H1 (cell line): Measurements from ENCODE around the gene MEX3D. TPM values are rescaled to one million over a fixed set of nuclear protein-coding genes. Genes with fewer than 3 reads are reported as not detected.

Source experiments
- CTCF ChIA-PET: fragments of 300-600 bp; sonication (Branson Sonifier 250); formaldehyde crosslinking; loops from one replicate; lab custom pipeline; 2021; ENCODE audit not compliant: partially characterized antibody; lab: Charles Lee
- POLR2A ChIA-PET: fragments of 300-600 bp; sonication (Branson Sonifier 250); formaldehyde crosslinking; loops from one replicate; lab custom pipeline; 2021; ENCODE audit warnings: inconsistent platforms; ENCODE audit not compliant: partially characterized antibody; lab: Charles Lee
- DNase-seq, 2 experiments: peaks; one replicate each; pipeline versions ENCODE4 v3.0.0 to v3.0.0-alpha.2; 2010 to 2022; ENCODE audit warnings: low spot score in 2 of 2, low read depth in 1 of 2, mixed read lengths in 1 of 2
- FAIRE-seq: peaks from 2 replicates; lab custom pipeline; 2011; peaks lifted over from hg19 to GRCh38; lab: Jason Lieb, UNC
- H2AFZ ChIP-seq: 2 replicates; pipeline ENCODE4 v1.8.1; 2012; ENCODE audit warnings: low read length, inconsistent platforms
- H2AK5ac ChIP-seq: 2 replicates; pipeline ENCODE4 v1.6.1; 2013; ENCODE audit warnings: low read depth, low read length
- H2BK120ac ChIP-seq: replicated peaks from 2 replicates; pipeline ENCODE3; 2013; ENCODE audit warnings: low read depth, low read length, inconsistent platforms
- H2BK12ac ChIP-seq: 2 replicates; pipeline ENCODE4 v1.6.1; 2013; ENCODE audit warnings: low read depth, low read length
- H2BK15ac ChIP-seq: 2 replicates; pipeline ENCODE4 v1.6.1; 2013; ENCODE audit warnings: low read length
- H2BK20ac ChIP-seq: 2 replicates; pipeline ENCODE4 v1.6.1; 2013; ENCODE audit warnings: low read length
- H2BK5ac ChIP-seq: 2 replicates; pipeline ENCODE4 v1.6.1; 2013; ENCODE audit warnings: low read depth, low read length
- H3K14ac ChIP-seq: 2 replicates; pipeline ENCODE4 v1.6.1; 2013; ENCODE audit warnings: inconsistent platforms; ENCODE audit not compliant: insufficient read length
- H3K18ac ChIP-seq: 2 replicates; pipeline ENCODE4 v1.6.1; 2013; ENCODE audit warnings: low read length; ENCODE audit errors: extremely low read depth
- H3K23ac ChIP-seq: 2 replicates; pipeline ENCODE4 v1.6.1; 2013; ENCODE audit warnings: inconsistent platforms; ENCODE audit not compliant: insufficient read length
- H3K23me2 ChIP-seq: 2 replicates; pipeline ENCODE4 v1.6.1; 2013; ENCODE audit warnings: low read depth, low read length
- H3K27ac ChIP-seq: 2 replicates; pipeline ENCODE4 v1.6.1; 2011; ENCODE audit warnings: low read depth, low read length, inconsistent platforms
- H3K27me3 ChIP-seq, 4 experiments: replicated peaks in 1 of 4; 1 replicate in 1 of 4; 2 replicates in 3 of 4; pipeline versions ENCODE4 v1.6.1 to v1.8.1; 2011 to 2013; ENCODE audit warnings: low read length in 3 of 4, mild to moderate bottlenecking in 3 of 4, inconsistent platforms in 2 of 4, mixed read lengths in 2 of 4, moderate library complexity in 1 of 4; ENCODE audit not compliant: control insufficient read depth in 3 of 4, insufficient read depth in 3 of 4; ENCODE audit errors: extremely low read depth in 1 of 4
- H3K36me3 ChIP-seq, 4 experiments: 2 replicates each; pipeline versions ENCODE4 v1.6.1 to v1.8.1; 2011 to 2013; ENCODE audit warnings: mild to moderate bottlenecking in 4 of 4, low read length in 3 of 4, moderate library complexity in 2 of 4, control low read depth in 1 of 4, inconsistent platforms in 1 of 4; ENCODE audit not compliant: insufficient read depth in 4 of 4, control insufficient read depth in 2 of 4
- H3K4ac ChIP-seq: replicated peaks from 2 replicates; pipeline ENCODE3; 2013; ENCODE audit warnings: low read length, low read depth, mixed read lengths, inconsistent platforms; ENCODE audit not compliant: insufficient read length
- H3K4me1 ChIP-seq, 4 experiments: replicated peaks in 1 of 4; 1 replicate in 1 of 4; 2 replicates in 3 of 4; pipeline versions ENCODE4 v1.6.1 to v1.8.1; 2011 to 2013; ENCODE audit warnings: low read length in 3 of 4, inconsistent platforms in 2 of 4, mixed read lengths in 1 of 4; ENCODE audit not compliant: insufficient read depth in 4 of 4, control insufficient read depth in 3 of 4
- H3K4me2 ChIP-seq, 2 experiments: 2 replicates each; pipeline versions ENCODE4 v1.6.1 to v1.8.1; 2011 to 2013; ENCODE audit warnings: low read depth in 2 of 2, low read length in 2 of 2, control low read depth in 1 of 2, inconsistent platforms in 1 of 2, mild to moderate bottlenecking in 1 of 2; ENCODE audit not compliant: insufficient read depth in 1 of 2
- H3K4me3 ChIP-seq, 4 experiments: fragments of 200-600, 300-600 bp in 1 of 4; sonication (generic), shearing (Covaris generic), sonication (Bioruptor Twin) in 1 of 4; 2 replicates each; pipeline versions ENCODE4 v1.5.1 to v1.8.1; 2011 to 2016; ENCODE audit warnings: low read length in 4 of 4, low read depth in 3 of 4, control low read depth in 2 of 4, inconsistent platforms in 2 of 4, mild to moderate bottlenecking in 2 of 4, mixed read lengths in 1 of 4, moderate library complexity in 1 of 4; ENCODE audit not compliant: insufficient read depth in 2 of 4; ENCODE audit errors: extremely low read depth in 1 of 4
- H3K56ac ChIP-seq: replicated peaks from 2 replicates; pipeline ENCODE3; 2013; ENCODE audit warnings: low read depth, mild to moderate bottlenecking, mixed read lengths, low read length, inconsistent platforms; ENCODE audit not compliant: insufficient read length
- H3K79me1 ChIP-seq: 2 replicates; pipeline ENCODE4 v1.6.1; 2013; ENCODE audit warnings: low read depth, low read length, control low read depth
- H3K79me2 ChIP-seq, 2 experiments: 2 replicates each; pipeline versions ENCODE4 v1.6.1 to v1.8.1; 2012 to 2013; ENCODE audit warnings: low read length in 2 of 2, mild to moderate bottlenecking in 2 of 2, inconsistent platforms in 1 of 2; ENCODE audit not compliant: insufficient read depth in 2 of 2, control insufficient read depth in 1 of 2
- H3K9ac ChIP-seq, 4 experiments: replicated peaks in 1 of 4; 1 replicate in 1 of 4; 2 replicates in 3 of 4; pipeline versions ENCODE4 v1.6.1 to v1.8.1; 2011 to 2013; ENCODE audit warnings: low read depth in 3 of 4, low read length in 3 of 4, control low read depth in 2 of 4, mild to moderate bottlenecking in 2 of 4, moderate library complexity in 2 of 4, inconsistent platforms in 1 of 4; ENCODE audit errors: extremely low read depth in 1 of 4
- H3K9me3 ChIP-seq, 2 experiments: 2 replicates each; pipeline versions ENCODE4 v1.6.1 to v1.8.1; 2012 to 2013; ENCODE audit warnings: mild to moderate bottlenecking in 2 of 2, moderate library complexity in 2 of 2, control low read depth in 1 of 2, inconsistent platforms in 1 of 2, low read depth in 1 of 2, low read length in 1 of 2, mixed read lengths in 1 of 2; ENCODE audit not compliant: insufficient read depth in 2 of 2
- H4K20me1 ChIP-seq, 2 experiments: replicated peaks in 1 of 2; 2 replicates each; pipeline versions ENCODE3 to v1.8.1; 2011 to 2013; ENCODE audit warnings: inconsistent platforms in 2 of 2, low read length in 2 of 2, mild to moderate bottlenecking in 1 of 2; ENCODE audit not compliant: insufficient read depth in 2 of 2, control insufficient read depth in 1 of 2
- H4K5ac ChIP-seq: 2 replicates; pipeline ENCODE4 v1.6.1; 2013; ENCODE audit warnings: low read length, low read depth, mixed read lengths, inconsistent platforms; ENCODE audit not compliant: insufficient read length
- H4K8ac ChIP-seq: 2 replicates; pipeline ENCODE4 v1.8.0; 2013; ENCODE audit warnings: mild to moderate bottlenecking, moderate library complexity, low read length, inconsistent platforms; ENCODE audit not compliant: insufficient read depth; ENCODE audit errors: extremely low read depth
- H4K91ac ChIP-seq: replicated peaks from 2 replicates; pipeline ENCODE3; 2013; ENCODE audit warnings: low read length, mixed read lengths, inconsistent platforms; ENCODE audit not compliant: insufficient read length
- EZH2 ChIP-seq: fragments of 200-600 bp; sonication (generic); IDR thresholded peaks from 2 replicates; pipeline ENCODE4 v1.7.1; 2012; ENCODE audit warnings: low read depth, mild to moderate bottlenecking, moderate library complexity, low read length, inconsistent platforms; ENCODE audit not compliant: severe bottlenecking
- WGBS, 2 experiments: shearing (Covaris generic) in 1 of 2; methylation state at CpG; one replicate each; pipeline versions ENCODE4 v1.1.6 to v1.1.7; 2013 to 2015; ENCODE audit warnings: low lambda C conversion rate in 2 of 2, mixed read lengths in 2 of 2, inconsistent platforms in 1 of 2, low coverage in 1 of 2, missing lambda C conversion rate in 1 of 2; ENCODE audit not compliant: insufficient replicate concordance in 2 of 2, insufficient coverage in 1 of 2, insufficient read length in 1 of 2; ENCODE audit errors: extremely low coverage in 1 of 2, missing lambda C conversion rate in 1 of 2; 5-methylcytosine and 5-hydroxymethylcytosine counted together
- polyA plus RNA-seq, 7 experiments: library from polyadenylated mRNA; depleted of rRNA in 3 of 7; stranded (reverse) in 5 of 7; unstranded in 2 of 7; fragments of >200 nt in 5 of 7; fragments of 200-250 nt in 2 of 7; gene quantifications; 1 replicate in 5 of 7; 2 replicates in 1 of 7; 4 replicates in 1 of 7; pipeline versions ENCODE4 v1.2.1 to v1.2.3, GENCODE V29; 2011 to 2013; ENCODE audit warnings: missing spikeins in 2 of 7, mixed read lengths in 2 of 7
- total RNA-seq: library from RNA; stranded (reverse); fragmentation: NEBNext Ultra II Directional; extraction: Animal tissue kit (Norgen Biotek cat#: 25700); gene quantifications from 2 replicates; pipeline ENCODE4 v1.2.1, GENCODE V29; 2021
- TF ChIP-seq, protein P1 (sequence below): IDR thresholded peaks from 2 replicates; pipeline ENCODE4 v1.6.1; 2011; ENCODE audit warnings: low read length, improper control_type of control experiment

The MEX3D gene
- total and polyA plus RNA-seq, 2 of the 8 experiments (the other 6 are each of a cell fraction or from before 2014, with no cell fraction given), result 20.8 to 78.8 TPM

DNA sequence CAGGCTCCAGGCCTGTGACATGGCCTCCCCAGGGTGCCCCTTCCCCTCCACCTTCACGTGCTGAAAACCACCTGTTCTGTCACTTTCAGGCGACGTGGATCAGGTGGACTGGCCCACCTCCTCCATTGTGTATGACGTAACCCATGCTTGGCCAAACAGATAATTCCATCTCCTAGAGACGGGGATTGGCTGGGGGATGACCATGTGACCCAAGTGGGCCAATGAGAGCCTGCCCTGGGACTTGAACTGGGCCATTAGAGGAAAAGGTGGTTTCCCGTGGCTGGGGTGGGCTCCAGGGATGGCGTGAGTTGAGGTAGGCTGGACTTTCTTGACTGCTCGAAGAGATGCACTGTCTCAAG is 51.8 kb downstream of the MEX3D start:
- H4K91ac ChIP-seq, result no peak overlapping the region
- DNase-seq, result no peak

More for the DNA sequence above, 51.8 kb downstream of the MEX3D start:
- H3K9ac ChIP-seq, result no peak overlapping the region
- no peak for FAIRE-seq
- 91% methylated on average over 6 of the region's 8 CpGs; no CpG with 5 or more reads in 1 of the 2 experiments for WGBS, 2 experiments
- no peaks in the 10 kb centered on the region for H3K79me2 ChIP-seq
- H3K18ac ChIP-seq, result no peak overlapping the region
- H3K4me2 ChIP-seq, result no peak overlapping the region
- no peak overlapping the region for H4K8ac ChIP-seq
- H4K20me1 ChIP-seq, result peaks cover 0 to 6% of the 10 kb centered on the region in 2 experiments
- no peak overlapping the region for H4K5ac ChIP-seq
- H3K27ac ChIP-seq, result no peak overlapping the region
- H2BK20ac ChIP-seq, result no peak overlapping the region
- H3K36me3 ChIP-seq, result no peaks in the 10 kb centered on the region
- H3K56ac ChIP-seq, result no peak overlapping the region
- H3K4me3 ChIP-seq, result no peak overlapping the region
- H2BK5ac ChIP-seq, result no peak overlapping the region
- H3K23ac ChIP-seq, result no peak overlapping the region
- no peaks in the 10 kb centered on the region for H3K9me3 ChIP-seq
- POLR2A ChIA-PET, result no interaction called here
- CTCF ChIA-PET, result no interaction called here
- H2AK5ac ChIP-seq, result no peak overlapping the region
- H2BK120ac ChIP-seq, result no peak overlapping the region
- H3K4me1 ChIP-seq, result no peaks in the 10 kb centered on the region; a peak in 1 of 7 replicates
- no peaks in the 10 kb centered on the region; the same call in 1 of the 2 replicates for H3K23me2 ChIP-seq
- TF ChIP-seq, protein P1, sequence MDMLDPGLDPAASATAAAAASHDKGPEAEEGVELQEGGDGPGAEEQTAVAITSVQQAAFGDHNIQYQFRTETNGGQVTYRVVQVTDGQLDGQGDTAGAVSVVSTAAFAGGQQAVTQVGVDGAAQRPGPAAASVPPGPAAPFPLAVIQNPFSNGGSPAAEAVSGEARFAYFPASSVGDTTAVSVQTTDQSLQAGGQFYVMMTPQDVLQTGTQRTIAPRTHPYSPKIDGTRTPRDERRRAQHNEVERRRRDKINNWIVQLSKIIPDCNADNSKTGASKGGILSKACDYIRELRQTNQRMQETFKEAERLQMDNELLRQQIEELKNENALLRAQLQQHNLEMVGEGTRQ, result peak; percentile 61
- no peak for TF ChIP-seq EZH2
- no peak overlapping the region for H3K4ac ChIP-seq
- H3K14ac ChIP-seq, result no peak overlapping the region
- H2BK15ac ChIP-seq, result no peak overlapping the region
- peaks cover 0 to 10% (median 6%) of the 10 kb centered on the region in 4 experiments; a peak in 5 of 7 replicates for H3K27me3 ChIP-seq
- H2AFZ ChIP-seq, result no peak overlapping the region
- H3K79me1 ChIP-seq, result no peaks in the 10 kb centered on the region
- H2BK12ac ChIP-seq, result no peak overlapping the region
